ENCODE data around the gene UST.
A peak's percentile ranks its signal among the peaks of the same experiment; 100 is the strongest.
"Not testable (repeated sequence)": the region's sequence is repeated elsewhere in the genome, so short reads cannot be mapped to it uniquely, and the experiment has no call there.

The UST gene

DNA sequence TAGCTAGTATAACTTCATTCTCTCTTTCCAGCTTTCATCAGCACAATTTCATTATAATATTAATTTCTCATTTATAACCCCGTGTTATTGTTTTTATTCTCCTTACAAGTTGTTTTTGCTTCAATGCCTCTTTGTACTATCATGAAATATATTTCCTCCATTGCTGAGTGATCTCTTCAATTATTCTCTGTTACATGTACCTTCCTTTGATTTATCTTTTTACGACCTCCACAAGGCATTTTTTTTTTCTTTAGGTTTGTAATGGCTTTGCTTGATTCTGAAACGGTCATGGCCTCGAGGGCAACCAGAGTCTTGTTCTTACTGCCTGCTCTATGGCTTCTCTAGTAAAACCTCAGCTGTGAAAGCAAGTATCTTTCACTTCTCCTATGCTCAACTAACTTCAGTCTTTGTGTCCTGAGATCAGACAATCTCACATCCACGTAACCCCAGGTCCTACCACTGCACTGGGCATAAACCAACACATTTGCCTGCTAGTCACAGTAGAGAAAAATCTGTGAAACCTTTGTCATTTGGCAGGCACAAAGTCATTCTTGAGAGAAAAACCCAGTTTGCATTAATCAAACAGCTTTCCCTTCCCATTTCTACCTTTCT is 119.9 kb downstream of the UST start:
- DNase-seq, result no peak

DNA sequence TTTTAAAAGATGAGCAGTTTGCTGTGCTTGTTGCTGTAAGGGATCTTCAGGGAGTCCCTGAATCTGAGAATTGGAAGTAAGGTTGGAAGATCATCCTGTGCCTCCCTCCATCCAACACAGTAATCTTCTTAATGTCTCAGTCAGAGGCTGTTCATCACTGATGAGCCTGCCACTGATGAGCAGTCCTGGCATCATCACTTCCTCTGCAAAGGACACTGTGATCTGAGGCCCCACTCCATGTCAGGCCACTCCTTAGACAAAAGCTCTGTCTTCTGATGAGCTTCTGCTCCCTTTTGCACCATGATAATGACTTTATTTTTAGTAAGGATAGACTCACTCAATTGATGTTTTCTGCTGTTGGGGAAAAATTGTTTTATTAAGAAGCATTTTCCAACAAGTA is 121.0 kb downstream of the UST start:
- no peak for DNase-seq

DNA sequence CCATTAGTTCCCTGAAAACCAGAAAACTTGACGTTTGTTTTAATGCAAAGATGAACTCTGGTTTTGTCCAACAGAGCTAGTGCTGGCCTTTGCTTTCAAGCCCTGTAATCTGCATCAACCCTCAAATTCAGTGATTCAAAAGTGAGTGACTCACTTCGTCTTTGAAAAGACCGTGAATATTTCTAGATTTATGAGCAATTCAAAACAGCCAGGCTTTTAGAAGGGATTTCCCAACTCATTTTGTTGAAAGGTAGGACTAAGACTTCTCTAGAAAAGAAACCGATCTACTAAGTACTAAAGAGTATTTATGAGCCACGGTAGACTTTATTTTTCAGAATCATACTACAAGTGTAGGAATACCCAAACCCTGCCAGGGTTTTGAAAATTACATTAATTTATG is 121.5 kb downstream of the UST start:
- DNase-seq, result no peak

DNA sequence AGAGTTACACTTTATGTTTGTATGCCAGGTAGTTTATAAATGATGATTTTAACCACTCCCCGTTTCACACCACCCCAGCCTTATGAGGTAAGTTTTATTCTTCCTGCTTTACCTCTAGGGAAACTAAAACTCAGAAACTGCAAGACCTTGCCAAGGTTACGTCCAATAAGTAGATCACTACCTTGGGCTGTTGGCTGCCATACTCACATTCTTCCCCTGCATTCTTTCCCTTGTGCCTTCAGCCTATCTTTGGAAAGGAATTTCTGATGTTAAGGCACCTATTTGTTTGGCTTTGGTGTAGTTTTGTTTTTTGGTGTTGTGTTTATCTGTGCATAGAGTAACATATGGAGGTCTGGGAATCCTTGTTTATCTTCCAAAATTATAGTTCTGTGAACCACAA is 122.1 kb downstream of the UST start:
- DNase-seq, result no peak

DNA sequence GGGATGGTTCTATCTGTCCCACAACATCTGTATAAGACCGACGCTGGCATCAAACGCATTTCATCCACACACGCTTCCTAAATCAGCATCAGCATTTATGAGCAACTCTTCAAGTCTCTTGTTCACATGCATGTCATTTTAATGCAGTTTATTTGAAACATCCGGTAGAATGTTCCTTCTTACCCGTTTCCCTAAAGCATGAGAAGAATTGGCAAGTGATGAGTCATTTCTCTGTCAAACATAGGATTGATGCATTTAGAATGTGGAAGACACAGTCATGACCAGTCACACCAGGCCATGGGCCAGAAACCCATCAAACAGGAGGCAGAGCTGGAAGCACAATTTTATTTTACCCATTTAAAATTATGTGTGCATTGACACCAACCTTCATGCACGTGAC is 122.8 kb downstream of the UST start:
- no peak for DNase-seq

DNA sequence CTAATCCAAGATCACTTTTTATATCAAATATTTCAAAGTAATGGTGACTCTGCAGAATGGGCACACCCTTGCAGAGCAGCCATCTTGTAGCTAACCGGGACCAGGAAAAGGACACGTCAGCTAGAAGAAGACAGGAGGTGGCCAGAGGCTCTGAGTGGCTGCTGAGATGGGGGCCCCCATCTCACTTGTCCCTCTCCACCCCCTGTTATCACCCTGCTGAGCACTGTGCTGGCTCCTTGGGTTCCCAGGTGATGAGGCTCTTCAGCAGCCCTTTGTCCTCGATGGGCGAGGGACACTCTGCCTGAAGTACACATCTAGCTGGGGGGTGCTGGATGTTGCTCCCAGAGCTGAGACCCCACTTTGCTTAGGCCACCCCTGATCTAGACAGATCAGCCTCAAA is 126.3 kb downstream of the UST start:
- DNase-seq, result no peak

DNA sequence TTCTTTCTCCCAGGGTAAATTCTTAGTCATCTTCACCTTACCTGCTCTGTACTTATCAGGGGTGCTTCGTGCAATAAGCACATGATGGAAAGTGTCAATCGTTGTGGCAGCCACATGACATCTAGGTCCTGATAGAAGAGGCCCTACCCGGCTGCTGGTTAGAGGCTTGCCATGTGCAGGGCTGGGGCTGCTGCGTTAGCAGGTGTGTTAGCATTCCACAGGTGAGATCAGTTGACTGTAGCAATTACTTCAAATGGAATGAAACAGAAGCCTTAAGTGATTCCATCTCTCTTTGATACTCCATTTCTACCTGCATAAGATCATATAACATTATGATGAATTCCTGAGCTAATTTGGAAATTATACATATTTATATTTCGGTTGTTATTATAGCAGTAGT is 127.0 kb downstream of the UST start:
- no peak for DNase-seq

DNA sequence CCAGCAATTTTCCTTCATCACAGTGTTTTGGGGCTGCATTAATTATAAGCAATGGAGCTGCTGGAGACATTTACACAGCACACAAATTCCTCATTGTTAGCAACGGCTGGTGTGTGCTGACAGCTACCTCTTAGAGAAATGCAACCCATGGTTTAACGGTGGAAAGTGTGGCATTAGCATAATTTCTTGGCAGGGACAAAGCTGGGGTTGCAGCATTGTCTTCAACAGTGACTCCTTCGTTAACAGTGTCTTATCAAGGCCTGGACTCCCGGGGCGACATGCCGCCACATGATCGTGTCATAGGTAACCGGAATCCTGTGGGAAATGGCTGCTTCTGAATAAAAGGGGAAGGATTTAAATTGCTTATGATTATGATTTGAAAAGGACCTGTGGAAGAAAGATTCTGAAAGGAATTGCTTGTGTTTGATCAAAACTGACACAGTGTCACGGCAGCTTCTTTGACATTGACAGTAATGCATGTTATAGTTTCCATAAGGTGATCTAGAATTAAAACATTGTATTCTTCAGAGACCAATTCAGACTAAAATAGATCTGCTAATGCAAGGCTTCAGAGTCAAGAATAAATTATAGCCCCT is 128.0 kb downstream of the UST start:
- DNase-seq, result peak in 2 of 56 donors; percentile 17 to 34

DNA sequence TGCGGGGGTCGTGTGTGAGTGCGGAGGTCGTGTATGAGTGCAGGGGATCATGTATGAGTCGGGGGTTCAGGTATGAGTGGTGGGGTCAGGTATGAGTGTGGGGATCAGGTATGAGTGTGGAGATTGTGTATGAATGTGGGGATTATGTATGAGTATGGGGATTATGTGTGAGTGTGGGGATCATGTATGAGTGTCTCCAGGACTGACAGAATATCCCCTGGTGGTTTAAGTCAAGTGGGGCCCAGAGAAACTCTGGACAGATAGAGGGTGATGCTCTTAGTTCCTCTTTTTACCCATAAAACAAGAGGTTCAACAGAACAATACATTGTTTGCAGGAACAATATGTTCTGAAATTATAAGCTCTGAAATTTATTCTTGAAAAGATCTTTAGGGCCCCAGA is 131.9 kb downstream of the UST start:
- no peak for DNase-seq

DNA sequence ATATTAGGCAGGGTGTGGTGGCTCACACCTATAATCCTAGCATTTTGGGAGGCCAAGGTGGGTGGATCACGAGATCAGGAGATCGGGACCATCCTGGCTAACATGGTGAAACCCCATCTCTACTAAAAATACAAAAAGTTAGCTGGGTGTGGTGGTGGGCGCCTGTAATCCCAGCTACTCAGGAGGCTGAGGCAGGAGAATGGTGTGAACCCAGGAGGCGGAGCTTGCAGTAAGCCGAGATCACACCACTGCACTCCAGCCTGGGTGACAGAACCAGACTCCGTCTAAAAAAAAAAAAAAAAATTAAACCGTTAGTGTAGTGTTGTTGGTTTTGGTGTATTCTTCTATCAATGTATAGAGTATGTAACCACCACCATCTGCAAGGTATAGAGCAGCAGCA is 133.9 kb downstream of the UST start:
- DNase-seq, result not testable (repeated sequence)

DNA sequence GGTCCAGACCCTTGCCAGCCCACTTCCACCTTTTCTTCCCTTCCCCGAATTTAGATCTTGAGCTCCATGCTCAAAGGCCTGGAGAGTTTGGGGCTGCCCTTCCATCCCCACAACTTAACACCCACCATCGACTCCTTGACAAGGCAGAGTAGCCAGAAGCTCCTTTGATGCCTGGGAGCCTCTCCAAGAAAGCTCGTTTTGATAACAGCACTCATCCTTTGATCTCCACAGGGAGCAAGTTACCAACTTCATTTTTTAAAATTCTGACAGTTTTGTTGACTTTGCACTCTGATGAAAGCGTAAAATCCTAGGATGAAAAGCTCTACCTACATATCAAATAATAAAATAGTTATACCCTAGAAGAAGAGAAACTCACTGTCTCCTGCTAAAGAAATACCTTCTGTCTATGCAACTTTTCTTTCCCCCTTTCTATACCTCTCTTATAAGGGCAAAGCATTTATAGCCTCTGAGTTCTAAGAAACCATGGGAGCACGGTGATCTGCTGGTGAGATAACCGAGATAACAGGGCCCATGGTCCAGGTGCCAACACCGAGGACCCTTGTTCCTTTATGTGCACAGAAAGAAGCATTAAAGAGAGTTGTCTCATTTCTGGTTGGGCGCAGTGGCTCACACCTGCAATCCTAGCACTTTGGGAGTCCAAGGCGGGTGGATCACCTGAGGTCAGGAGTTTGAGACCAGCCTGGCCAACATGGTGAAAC is 134.9 kb downstream of the UST start:
- DNase-seq, result no peak

DNA sequence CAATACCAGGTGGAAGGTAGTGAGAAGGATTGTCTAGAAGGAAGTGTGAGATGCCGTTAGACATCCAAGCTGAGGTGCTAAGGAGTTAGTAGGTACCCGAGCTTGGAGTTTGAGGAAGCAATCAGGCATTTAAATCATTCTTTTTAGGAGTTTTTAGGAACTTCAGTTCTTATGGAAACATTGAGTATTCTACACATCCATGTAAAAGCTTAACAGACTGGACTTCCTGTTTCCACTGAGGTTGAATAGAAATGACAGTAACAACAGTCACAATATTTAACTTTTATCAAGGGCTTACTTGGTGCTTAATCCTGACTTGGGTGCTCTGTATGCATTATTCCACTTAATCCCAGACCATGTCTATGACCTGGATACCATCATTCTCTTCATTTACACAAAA is 136.4 kb downstream of the UST start:
- no peak for DNase-seq

DNA sequence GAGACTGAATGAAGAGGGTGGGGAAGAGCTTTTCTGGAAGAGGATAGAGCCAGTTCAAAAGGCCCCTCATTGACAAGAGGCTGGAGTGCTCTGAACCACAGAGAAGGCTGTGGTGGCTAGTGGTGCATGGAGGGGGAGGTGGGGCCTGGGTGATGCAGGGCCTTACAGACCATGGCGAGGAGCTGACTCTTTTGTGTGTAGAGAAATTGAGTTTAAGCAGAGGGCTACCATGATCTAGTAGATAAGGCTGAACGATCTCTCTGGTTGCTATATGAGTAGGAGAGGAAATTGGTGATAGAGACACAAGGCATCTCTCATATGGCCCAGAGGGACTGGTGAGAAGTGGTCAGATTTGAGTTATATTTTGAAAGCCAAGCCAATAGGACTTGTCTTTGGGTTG is 137.6 kb downstream of the UST start:
- no peak for DNase-seq

DNA sequence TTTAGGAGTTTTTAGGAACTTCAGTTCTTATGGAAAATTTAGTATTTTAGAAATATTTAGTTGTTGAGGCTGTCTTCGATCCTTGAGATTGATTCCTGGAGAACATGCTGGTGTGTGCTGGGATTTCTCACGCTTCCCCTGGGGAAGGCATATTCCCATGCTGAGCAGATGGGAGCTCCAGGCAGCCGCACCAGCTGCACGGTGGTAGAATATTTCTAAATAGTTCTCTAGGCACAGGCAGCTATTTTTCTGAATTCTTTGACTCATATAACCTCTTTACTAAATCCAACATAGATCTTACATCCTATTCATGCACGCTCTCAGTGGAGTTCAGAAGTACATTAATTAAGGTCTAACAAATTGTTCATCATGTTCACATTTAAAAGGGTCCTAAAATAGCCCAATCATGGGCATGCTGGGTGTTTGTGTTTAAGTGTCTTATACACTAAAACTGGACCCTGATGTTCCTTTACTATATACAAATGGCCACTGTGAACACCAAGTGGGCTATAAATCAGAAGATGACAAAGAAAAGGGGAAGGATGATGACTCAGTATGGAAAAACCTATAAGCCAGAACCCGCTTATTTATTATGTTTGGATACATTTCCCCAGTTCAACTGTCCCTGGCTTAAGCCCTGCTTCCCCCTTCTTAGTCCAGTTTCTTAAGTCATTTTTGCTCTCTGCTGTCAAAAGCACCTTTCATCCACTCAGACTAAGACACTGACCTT is 138.5 kb downstream of the UST start:
- no peak for DNase-seq

DNA sequence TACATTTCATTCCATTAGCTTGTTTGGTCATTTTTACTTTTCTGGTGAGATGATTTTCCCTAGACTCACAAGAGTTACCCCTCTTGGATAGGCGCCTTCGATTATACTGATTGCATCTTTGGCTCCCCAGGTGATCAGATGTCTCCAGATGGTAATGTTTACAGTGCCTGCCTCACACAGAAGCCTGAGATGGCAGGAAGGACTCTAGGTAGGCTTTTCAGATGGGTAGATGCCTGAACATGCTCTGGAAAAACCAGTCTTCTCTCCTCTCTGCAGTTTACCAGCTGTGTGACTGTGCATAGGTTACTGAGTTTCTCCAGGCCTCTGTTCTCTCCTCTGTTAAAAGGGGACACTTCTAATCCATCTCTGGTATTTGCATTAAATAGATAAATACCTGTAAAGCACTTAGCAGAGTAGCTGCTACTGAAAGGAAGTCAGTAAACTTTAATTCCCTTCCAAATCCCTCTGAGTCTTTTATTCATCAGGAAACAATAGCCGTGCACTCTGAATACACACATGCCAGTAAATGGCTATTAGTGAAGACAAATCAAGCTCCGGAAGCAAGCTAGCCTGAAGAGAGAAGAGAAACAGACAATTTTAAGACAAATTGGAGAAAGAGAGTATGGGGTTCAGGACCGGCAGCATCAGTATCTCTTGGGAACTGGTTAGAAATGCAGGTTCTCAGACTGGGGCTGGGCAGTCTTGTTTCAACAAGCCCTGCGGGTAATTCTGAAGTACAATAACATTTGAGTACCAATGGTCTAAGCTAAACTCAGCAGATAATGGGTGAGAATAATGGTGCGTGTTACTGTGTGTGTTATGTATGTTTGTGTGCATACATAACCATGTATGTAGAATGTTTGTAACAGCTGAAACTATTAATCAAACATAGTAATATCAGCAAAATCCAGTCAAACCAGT is 139.4 kb downstream of the UST start:
- no peak for DNase-seq

DNA sequence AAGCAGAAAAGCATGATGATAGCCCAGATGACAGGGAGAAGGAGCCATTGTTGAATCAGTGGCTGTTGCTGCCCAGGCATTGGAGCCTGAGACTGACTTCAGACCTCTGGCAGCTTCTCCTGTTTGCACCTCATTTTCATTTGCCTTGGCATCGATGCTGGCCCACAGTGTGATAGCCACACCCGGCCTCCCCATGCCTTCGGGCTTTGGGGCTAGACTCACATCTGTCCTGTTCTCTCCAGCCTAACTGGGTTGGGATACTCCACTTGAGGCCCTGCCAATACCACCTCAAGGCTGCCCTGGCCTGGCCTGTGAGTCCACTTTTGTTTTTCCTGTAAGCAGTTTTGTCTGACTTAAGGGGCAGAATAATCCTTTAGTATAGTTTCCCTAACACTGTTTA is 140.4 kb downstream of the UST start:
- peak in 1 of 56 donors; percentile 17 for DNase-seq

DNA sequence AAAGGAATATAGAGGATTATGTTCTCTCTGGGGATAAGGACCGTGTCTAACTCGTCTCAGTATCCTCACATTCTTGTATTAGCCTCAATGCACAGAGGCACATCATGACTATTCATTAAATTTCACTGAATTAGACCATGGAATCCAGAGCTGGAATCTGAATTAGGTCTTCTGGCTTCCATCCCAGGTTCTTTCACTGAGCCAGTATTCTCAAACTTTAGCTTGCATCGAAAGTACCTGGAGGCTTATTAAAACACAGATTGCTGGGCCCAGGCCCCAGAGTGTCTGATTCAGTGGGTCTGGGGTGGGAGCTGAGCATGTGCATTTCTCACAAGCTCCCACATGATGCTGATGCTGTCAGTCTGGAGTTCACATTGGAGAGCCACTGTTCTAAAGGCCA is 142.0 kb downstream of the UST start:
- DNase-seq, result peak in 10 of 56 donors; percentile 3 to 38 (median 11)

DNA sequence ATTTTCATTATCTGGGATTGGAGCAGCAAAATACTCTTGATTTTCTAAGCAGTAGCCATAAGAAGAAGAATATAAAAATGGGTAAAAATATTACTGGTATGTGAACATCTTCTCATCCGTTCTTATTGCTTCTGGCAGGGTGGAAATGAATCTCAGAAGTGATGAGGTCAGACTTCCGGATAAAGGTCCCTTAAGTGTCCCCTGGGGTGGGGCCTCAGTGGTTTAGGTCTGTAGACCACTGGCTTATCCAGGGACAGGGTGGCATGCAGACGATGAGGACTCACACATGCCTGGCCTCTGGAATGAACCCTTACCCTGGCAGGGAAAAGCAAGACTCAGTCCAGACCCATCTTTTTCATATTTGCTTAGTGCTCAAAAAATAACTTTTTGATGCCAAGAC is 143.3 kb downstream of the UST start:
- DNase-seq, result no peak

DNA sequence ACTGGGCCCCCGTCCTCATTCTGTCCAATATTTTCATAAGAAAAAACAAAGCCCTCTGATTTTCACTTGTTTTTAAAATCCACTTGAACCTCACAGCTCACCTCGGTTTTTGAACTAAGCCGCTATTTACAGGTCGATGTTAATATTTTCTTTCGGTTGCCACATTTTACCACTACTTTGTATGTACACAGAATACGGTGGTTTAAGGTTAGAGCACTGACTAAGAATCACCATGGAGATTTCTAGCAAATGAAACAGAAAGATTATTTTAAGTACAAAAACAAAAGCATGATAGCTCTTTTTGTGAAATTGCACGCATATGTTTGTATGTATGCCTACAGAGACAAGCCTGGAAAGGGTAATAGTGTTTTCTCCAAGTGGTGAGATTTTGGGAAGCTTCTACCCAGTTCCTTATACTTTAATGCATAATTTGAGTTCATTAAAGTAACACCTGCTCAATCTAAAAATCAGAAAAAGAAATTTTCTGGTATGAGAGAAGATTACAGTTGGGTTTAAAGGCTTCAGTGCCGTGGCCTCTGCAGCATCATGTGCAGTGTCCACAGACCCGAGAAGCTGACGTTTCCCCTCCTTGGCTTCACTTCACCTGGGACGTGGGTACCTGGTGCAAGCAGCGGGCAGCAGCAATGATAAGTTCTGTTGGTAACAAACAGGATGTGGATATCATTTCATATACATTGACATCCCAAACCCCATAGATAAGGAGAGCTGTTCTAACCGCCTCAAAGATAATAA is 144.0 kb downstream of the UST start:
- DNase-seq, result no peak

DNA sequence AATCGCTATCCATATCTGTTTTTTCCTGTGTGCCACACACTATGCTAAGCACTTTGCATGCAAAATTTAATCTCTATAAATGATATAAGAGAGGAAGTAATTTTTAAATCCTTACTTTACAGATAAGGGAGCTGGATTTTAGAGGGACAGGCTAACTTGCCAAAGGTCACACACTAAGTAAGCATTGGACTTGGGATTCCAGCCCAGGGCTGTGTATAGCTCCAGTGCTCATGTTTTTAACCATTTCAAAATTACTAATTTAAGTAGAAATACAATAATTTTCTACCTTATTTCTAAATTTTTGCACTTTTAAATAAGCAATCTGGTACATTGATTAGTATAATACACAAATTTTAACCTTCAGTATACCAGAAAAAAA is 144.6 kb downstream of the UST start:
- no peak for DNase-seq

DNA sequence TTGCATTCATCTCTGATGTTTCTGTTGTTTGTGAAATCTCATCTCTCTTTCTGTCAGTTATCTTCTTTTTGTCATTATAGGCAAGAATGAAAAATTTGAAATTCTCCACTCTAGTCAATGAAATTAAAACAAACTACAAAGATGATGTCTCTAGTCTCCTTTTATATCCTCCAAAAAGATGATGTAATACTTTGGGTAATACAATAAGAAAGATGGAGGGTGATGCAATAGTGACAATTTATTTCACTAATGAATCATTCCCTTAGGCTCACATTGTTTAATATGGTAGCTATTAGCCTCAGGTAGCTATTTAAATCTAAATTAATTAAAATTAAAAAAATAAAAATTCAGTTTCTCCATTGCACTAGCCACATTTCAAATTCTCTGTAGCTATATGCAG is 145.4 kb downstream of the UST start:
- DNase-seq, result no peak
